ENCODE measurements around the gene CBX1. TPM values are rescaled to one million over a fixed set of nuclear protein-coding genes. Genes with fewer than 3 reads are reported as not detected.

Gene CBX1
- total and polyA plus RNA-seq, 2 of the 8 experiments (the other 6 are each of a cell fraction or from before 2014, with no cell fraction given) = 38.7 to 173 TPM

GRCh38 chr17:48051706-48052486, 49.4 kb downstream of the CBX1 start (continued):
- no peak for TF ChIP-seq CHD7 (IDR thresholded peaks at IDR 0.05; ENCODE audit: insufficient replicate concordance, low read length)
- TF ChIP-seq SIRT6 (IDR thresholded peaks at IDR 0.05; ENCODE audit: low read length) = no peak
- no peak for TF ChIP-seq YY1 (IDR thresholded peaks at IDR 0.05; ENCODE audit: low read depth, low read length)
- TF ChIP-seq RXRA (IDR thresholded peaks at IDR 0.05; ENCODE audit: insufficient read depth, low read depth, low read length) = no peak
- TF ChIP-seq CBX5 (IDR thresholded peaks at IDR 0.05; ENCODE audit: low read depth, low read length) = no peak
- peak in 1 of 3 experiments; percentile 12; a peak in 1 of 4 replicates for TF ChIP-seq CTCF (IDR thresholded peaks at IDR 0.05; ENCODE audit: control extremely low read depth in 1 of 3, insufficient read depth in 1 of 3, low read depth in 1 of 3, low read length in 3 of 3)
- TF ChIP-seq POLR2AphosphoS5 (IDR thresholded peaks at IDR 0.05; ENCODE audit: low read depth, low read length) = no peak
